Brain microvascular endothelial cell (primary cell): ENCODE measurements around the gene OR2L8.
A peak's percentile ranks its signal among the peaks of the same experiment; 100 is the strongest.

ENCODE experiments used
- DNase-seq: peaks from one replicate; pipeline ENCODE4 v3.0.0-alpha.2; 2020
- H3K27ac ChIP-seq: fragments of 250-450 bp; sonication (Bioruptor Pico); 2 replicates; pipeline ENCODE4 v1.5.1; 2020; ENCODE audit warnings: mild to moderate bottlenecking, moderate library complexity
- H3K27me3 ChIP-seq: fragments of 250-450 bp; sonication (Bioruptor Pico); replicated peaks from 2 replicates; pipeline ENCODE4 v1.5.1; 2020; ENCODE audit warnings: mild to moderate bottlenecking
- H3K36me3 ChIP-seq: fragments of 250-450 bp; sonication (Bioruptor Pico); replicated peaks from 2 replicates; pipeline ENCODE4 v1.5.1; 2020; ENCODE audit warnings: mild to moderate bottlenecking
- H3K4me3 ChIP-seq: 2 replicates; pipeline ENCODE4 v1.5.1; 2011; ENCODE audit warnings: low read depth, mild to moderate bottlenecking, control low read depth, low read length, moderate library complexity
- CTCF ChIP-seq: IDR thresholded peaks from 2 replicates; pipeline ENCODE4 v1.5.1; 2011; ENCODE audit warnings: low read depth, mild to moderate bottlenecking, moderate library complexity, low read length, control low read depth, inconsistent platforms; ENCODE audit errors: missing control alignments
- in situ Hi-C: cut with HindIII; loops from 2 replicates; pipeline ENCODE4 v1.10.0; 2017; ENCODE audit warnings: low sequenced_read_pairs, low pct_ligation_motif_present

The OR2L8 gene

GRCh38 chr1:247948558-247948957, at the start of gene OR2L8:
Gene OR2L8 (plus strand): TSS chr1:247948858. CDS start chr1:247948858, 0 bp downstream.
- no peak for DNase-seq
- Histone ChIP-seq H3K36me3 (no peaks in the 10 kb centered on the region), H3K4me3 (no peak within 1 kb of the TSS), H3K27me3 (no peaks in the 10 kb centered on the region), H3K27ac (no peak within 1 kb of the TSS)
- in situ Hi-C loops = no loop called here
- TF ChIP-seq CTCF = no peak

GRCh38 chr1:247904122-247904521, 44.5 kb upstream of the OR2L8 start:
- H3K27ac ChIP-seq = no peak overlapping the region
- no peaks in the 10 kb centered on the region for H3K27me3 ChIP-seq
- in situ Hi-C loops = no loop called here
- TF ChIP-seq CTCF = no peak
- no peak for DNase-seq
- no peaks in the 10 kb centered on the region for H3K36me3 ChIP-seq
- no peak overlapping the region for H3K4me3 ChIP-seq

- TF ChIP-seq CTCF = no peak
- no peak overlapping the region for H3K27ac ChIP-seq
- DNase-seq = no peak
- in situ Hi-C loops = no loop called here
- no peak overlapping the region for H3K4me3 ChIP-seq
- H3K36me3 ChIP-seq = no peaks in the 10 kb centered on the region
- no peaks in the 10 kb centered on the region for H3K27me3 ChIP-seq
These were observed 43.5 kb upstream of the OR2L8 start for GRCh38 chr1:247905181-247905580.

- Histone ChIP-seq H3K27ac (no peak overlapping the region), H3K27me3 (no peaks in the 10 kb centered on the region), H3K4me3 (peak overlapping the region; percentile 1), H3K36me3 (no peaks in the 10 kb centered on the region)
- in situ Hi-C loops = no loop called here
- DNase-seq = no peak
- TF ChIP-seq CTCF = no peak
These were observed 42.7 kb upstream of the OR2L8 start for GRCh38 chr1:247905910-247906503.

- no peaks in the 10 kb centered on the region for H3K27me3 ChIP-seq
- TF ChIP-seq CTCF = no peak
- H3K27ac ChIP-seq = no peak overlapping the region
- no peaks in the 10 kb centered on the region for H3K36me3 ChIP-seq
- in situ Hi-C loops = no loop called here
- no peak for DNase-seq
- H3K4me3 ChIP-seq = peak overlapping the region; percentile 9
These were observed 42.1 kb upstream of the OR2L8 start for GRCh38 chr1:247906504-247907047.

- Histone ChIP-seq H3K27ac (no peak overlapping the region), H3K4me3 (no peak overlapping the region), H3K36me3 (no peaks in the 10 kb centered on the region), H3K27me3 (no peaks in the 10 kb centered on the region)
- no peak for TF ChIP-seq CTCF
- in situ Hi-C loops = no loop called here
- DNase-seq = no peak
These were observed 39.9 kb upstream of the OR2L8 start for GRCh38 chr1:247908766-247909165.
